Stimulated activated effector memory CD8-positive, alpha-beta T cell treated with anti-CD3 and anti-CD28 coated beads, Interleukin-12 subunit alpha, Interleukin-12 subunit beta, amount 100 ng/mL, for 72 hours (primary cell): ENCODE measurements around the gene TDP1.
"Not testable (repeated sequence)": the region's sequence is repeated elsewhere in the genome, so short reads cannot be mapped to it uniquely, and the experiment has no call there.

Source experiments
- ATAC-seq: fragments of 150-1000 bp; cut with Tn5 transposase; 2 replicates; pipeline ENCODE4 v1.10.0; 2021
- DNase-seq, 2 donors: peaks; one replicate each; pipeline ENCODE4 v3.0.0; 2021 to 2022; ENCODE audit warnings: low spot score in 2 of 2
- H3K27ac Mint-ChIP-seq: one replicate; pipeline ENCODE4 v1.8.0; 2022; ENCODE audit warnings: mild to moderate bottlenecking, mixed read lengths
- H3K36me3 Mint-ChIP-seq: one replicate; pipeline ENCODE4 v1.8.0; 2022; ENCODE audit warnings: mild to moderate bottlenecking, mixed read lengths
- H3K4me1 Mint-ChIP-seq: one replicate; pipeline ENCODE4 v1.8.0; 2022; ENCODE audit warnings: mixed read lengths
- H3K4me3 Mint-ChIP-seq: one replicate; pipeline ENCODE4 v1.8.0; 2022; ENCODE audit warnings: mild to moderate bottlenecking, mixed read lengths
- H3K9me3 Mint-ChIP-seq: one replicate; pipeline ENCODE4 v1.8.0; 2022; ENCODE audit warnings: mixed read lengths

The TDP1 gene

GRCh38 chr14:90079576-90079975, 123.8 kb downstream of the TDP1 start:
- ATAC-seq (no peak), DNase-seq (no peak)
- Mint-ChIP-seq H3K4me3 (no peak overlapping the region), H3K27ac (no peak overlapping the region), H3K4me1 (no peaks in the 10 kb centered on the region), H3K36me3 (no peaks in the 10 kb centered on the region), H3K9me3 (no peaks in the 10 kb centered on the region)

DNA sequence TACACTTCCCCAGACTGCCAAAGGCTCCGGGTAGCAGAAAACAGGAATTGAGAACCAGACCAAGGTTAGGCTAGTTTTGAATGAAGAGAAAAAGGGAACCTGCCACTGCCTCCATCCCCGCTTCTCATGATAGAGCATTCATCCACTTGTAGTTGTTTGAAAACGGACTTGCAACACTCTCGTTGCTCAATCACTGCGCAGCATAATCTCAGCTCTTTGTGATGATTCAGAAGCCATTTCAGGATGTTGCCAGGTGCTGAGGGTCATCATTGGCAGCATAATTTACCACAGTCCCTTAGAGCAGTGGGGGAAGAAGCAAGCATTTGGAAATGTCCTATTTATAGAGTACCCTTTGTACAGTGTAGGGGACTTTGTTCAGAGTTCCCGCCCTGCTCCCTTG, 131.7 kb downstream of the TDP1 start:
- no peak for DNase-seq
- no peaks in the 10 kb centered on the region for H3K9me3 Mint-ChIP-seq
- no peaks in the 10 kb centered on the region for H3K4me1 Mint-ChIP-seq
- no peaks in the 10 kb centered on the region for H3K36me3 Mint-ChIP-seq
- H3K4me3 Mint-ChIP-seq = no peak overlapping the region
- no peak for ATAC-seq
- H3K27ac Mint-ChIP-seq = no peak overlapping the region

DNA sequence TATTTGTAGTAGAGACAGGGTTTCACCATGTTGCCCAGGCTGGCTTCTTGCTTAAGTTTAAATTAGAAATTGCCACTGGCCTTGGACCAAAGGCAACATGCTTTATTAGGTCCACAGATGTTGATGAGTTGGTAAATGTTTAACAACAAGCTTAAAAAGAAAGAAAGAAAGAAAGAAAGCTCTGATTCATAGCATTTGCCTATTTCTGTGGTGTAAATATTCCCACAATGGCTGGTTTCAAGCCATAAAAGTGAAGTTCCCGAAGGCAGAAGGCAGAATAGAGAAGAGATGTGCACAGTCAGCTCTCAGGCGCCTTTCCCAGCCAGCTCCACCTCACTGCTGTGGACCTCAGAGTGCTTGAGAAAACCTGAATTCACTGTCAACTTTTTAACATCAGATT, 132.4 kb downstream of the TDP1 start:
- Mint-ChIP-seq H3K27ac (no peak overlapping the region), H3K9me3 (no peaks in the 10 kb centered on the region), H3K4me1 (no peaks in the 10 kb centered on the region), H3K4me3 (no peak overlapping the region), H3K36me3 (no peaks in the 10 kb centered on the region)
- DNase-seq = no peak
- ATAC-seq = no peak

DNA sequence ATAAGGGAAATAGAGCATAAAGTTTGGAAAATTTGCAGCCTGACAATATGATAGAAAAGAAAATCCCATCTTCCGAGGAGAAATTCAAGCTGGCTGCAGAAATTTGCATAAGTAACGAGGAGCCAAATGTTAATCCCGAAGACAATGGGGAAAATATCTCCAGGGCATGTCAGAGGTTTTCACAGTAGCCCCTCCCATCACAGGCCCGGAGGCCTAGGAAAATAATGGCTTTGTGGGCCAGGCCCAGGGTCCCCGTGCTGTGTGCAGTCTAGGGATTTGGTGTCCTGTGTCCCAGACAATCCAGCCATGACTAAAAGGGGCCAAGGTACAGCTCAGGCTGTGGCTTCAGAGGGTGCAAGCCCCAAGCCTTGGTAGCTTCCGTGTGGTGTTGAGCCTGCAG, 133.8 kb downstream of the TDP1 start:
- not testable (repeated sequence) for H3K4me3 Mint-ChIP-seq, H3K36me3 Mint-ChIP-seq

DNA sequence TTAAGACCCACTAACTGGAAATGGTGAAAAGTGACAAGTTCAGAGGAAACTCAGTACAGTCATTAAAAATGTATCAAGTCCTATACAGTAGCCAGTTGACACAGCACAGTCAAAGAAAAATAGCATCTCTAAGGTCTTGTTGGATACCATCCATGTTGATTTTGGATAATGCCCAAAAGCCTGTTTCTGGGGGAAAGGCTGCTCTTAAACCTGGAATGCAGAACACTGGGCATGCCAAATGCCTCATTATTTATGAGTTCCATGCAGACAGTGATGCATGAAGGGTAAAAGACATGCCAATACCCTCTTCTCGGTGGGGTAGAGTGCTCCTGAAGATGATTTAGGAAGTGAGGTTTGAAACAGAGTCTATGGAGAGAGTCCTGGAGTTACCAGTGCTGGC, 135.7 kb downstream of the TDP1 start:
- Mint-ChIP-seq H3K4me1 (peaks cover 6% of the 10 kb centered on the region), H3K27ac (no peak overlapping the region), H3K36me3 (no peaks in the 10 kb centered on the region), H3K9me3 (no peaks in the 10 kb centered on the region), H3K4me3 (no peak overlapping the region)
- no peak for DNase-seq
- no peak for ATAC-seq

More for the DNA sequence above, 133.8 kb downstream of the TDP1 start:
- not testable (repeated sequence) for H3K9me3 Mint-ChIP-seq, DNase-seq, H3K4me1 Mint-ChIP-seq, H3K27ac Mint-ChIP-seq, ATAC-seq

- Mint-ChIP-seq H3K36me3 (no peaks in the 10 kb centered on the region), H3K9me3 (no peaks in the 10 kb centered on the region), H3K27ac (no peak overlapping the region), H3K4me1 (peaks cover 6% of the 10 kb centered on the region), H3K4me3 (no peak overlapping the region)
- DNase-seq (no peak), ATAC-seq (peak; percentile 73)
These were observed 138.3 kb downstream of the TDP1 start for GRCh38 chr14:90093942-90094595.
